ENCODE measurements around the gene HDAC11.

HDAC11 gene

DNA sequence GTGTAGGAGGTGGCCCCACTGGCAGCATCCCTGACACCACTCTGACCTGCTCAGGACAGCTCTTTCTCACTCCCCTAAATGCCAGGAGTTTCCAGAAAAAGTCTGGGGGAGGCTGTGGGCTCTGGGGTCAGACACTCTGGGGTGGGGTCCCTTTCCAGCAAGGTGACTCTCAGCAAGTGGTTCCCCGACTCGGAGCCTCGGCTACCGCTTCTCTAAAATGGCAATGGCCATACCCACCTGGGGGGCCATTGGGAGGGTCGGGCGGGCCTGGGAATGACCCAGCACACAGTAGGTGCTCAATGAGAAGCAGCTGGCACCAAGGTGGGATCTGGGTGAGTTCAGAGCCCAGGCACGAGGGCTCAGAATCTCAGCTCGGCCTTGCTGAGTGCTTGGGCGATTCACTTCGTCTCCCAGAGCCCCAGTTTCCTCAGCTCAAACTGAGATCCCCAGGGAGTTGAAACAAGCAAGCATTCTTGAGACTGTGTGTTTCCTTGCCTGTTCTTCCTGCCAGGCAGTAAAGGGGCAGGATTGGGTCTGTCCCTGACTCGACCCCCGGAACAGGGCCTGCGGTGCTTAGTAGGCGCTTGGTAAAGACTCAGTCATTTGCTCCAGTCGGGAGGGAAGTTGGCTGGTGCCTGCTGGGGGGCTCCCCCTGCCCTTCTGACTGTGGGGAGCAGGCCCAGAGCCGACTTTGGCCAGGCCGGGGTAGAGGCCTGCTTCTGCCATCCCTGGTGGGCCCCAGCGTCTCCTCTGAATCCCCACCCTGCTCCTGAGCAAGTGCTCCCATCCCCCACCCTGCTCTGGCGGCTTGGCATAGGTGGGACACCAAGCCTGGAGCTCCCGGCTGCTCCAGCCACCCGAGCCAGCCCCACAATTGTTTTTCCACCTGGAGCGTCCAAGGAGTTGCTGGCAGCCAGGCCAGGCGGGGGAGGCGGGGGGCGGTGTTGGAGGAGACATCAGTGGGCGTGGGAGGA lies 36.0 kb downstream of the HDAC11 start:
- Histone ChIP-seq H3K9ac (no peak overlapping the region), H3K27ac (no peak overlapping the region), H3K4me3 (ENCODE audit: low read depth, low read length) (no peak overlapping the region), H3K4me2 (ENCODE audit: low read length) (no peak overlapping the region), H3K79me2 (no peaks in the 10 kb centered on the region), H3K36me3 (ENCODE audit: control insufficient read depth, insufficient read depth, low read length) (no peaks in the 10 kb centered on the region), H3K9me3 (ENCODE audit: control insufficient read depth, low read length) (no peaks in the 10 kb centered on the region), H3K4me1 (no peaks in the 10 kb centered on the region), H2AFZ (no peak overlapping the region), H3K27me3 (ENCODE audit: control insufficient read depth, insufficient read depth, low read length) (no peaks in the 10 kb centered on the region)
- TF ChIP-seq, protein P1, sequence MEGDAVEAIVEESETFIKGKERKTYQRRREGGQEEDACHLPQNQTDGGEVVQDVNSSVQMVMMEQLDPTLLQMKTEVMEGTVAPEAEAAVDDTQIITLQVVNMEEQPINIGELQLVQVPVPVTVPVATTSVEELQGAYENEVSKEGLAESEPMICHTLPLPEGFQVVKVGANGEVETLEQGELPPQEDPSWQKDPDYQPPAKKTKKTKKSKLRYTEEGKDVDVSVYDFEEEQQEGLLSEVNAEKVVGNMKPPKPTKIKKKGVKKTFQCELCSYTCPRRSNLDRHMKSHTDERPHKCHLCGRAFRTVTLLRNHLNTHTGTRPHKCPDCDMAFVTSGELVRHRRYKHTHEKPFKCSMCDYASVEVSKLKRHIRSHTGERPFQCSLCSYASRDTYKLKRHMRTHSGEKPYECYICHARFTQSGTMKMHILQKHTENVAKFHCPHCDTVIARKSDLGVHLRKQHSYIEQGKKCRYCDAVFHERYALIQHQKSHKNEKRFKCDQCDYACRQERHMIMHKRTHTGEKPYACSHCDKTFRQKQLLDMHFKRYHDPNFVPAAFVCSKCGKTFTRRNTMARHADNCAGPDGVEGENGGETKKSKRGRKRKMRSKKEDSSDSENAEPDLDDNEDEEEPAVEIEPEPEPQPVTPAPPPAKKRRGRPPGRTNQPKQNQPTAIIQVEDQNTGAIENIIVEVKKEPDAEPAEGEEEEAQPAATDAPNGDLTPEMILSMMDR (IDR thresholded peaks at IDR 0.05) = no peak

DNA sequence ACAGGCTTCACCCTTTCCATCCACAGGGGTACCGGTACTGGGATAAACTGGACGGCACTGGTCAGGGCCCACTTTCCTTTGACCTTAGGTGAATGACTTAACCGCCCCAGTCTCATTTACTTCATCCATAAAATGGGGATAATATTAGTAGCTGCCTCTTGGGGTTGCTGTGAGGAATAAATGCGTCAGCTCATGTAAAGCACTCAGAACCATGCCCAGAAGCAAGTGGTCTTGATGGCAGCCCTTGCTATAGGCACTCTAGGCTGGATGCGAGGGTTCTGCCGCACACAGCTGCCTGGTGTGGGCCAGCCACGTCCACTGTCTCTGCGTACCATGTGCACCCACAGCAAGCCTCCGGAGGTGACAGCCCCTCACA lies 36.6 kb downstream of the HDAC11 start:
- H3K27me3 ChIP-seq (ENCODE audit: control insufficient read depth, insufficient read depth, low read length) = no peaks in the 10 kb centered on the region
- no peaks in the 10 kb centered on the region for H3K9me3 ChIP-seq (ENCODE audit: control insufficient read depth, low read length)
- H3K36me3 ChIP-seq (ENCODE audit: control insufficient read depth, insufficient read depth, low read length) = no peaks in the 10 kb centered on the region
- no peak overlapping the region for H3K9ac ChIP-seq
- no peaks in the 10 kb centered on the region for H3K4me1 ChIP-seq
- no peak overlapping the region for H3K4me3 ChIP-seq (ENCODE audit: low read depth, low read length)
- H3K79me2 ChIP-seq = no peaks in the 10 kb centered on the region
- no peak overlapping the region for H2AFZ ChIP-seq
- TF ChIP-seq, protein P1 (IDR thresholded peaks at IDR 0.05) = no peak
- no peak overlapping the region for H3K27ac ChIP-seq
- no peak overlapping the region for H3K4me2 ChIP-seq (ENCODE audit: low read length)

DNA sequence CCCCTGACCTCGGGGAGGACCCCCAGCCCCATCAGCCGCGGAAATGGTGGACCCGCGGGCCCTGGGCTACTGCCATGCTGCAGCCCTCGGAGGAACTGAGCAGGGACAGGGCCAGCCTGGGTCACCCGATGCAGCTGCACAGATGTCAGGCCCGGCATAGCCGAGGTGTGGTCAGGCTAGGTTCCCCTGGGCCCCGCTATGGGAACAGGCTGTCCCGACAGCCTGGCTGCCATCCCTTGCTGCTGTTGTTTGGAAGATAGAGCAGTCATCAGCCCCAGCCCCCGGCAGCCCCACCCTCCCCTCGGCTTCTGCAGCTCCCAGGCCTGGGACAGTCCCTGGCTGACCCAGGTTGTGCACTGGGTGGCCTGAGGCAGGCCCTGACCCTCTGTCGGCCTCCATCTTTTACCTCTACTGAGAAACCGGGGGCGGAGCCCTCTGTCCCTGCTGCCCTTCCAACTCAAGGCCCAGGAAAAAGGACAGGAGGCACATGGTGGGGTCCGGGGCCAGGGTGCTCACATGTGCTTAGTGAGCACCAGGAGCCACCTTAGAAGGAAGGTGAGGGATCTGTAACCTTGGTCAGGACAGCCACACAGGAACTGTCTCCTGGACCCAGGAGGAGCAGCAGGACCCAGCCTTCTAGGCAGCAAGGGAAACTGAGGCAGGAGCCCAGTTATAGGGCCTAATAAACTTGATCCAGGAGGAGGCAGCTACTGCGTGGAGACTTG lies 37.3 kb downstream of the HDAC11 start:
- no peak overlapping the region for H2AFZ ChIP-seq
- no peak overlapping the region for H3K4me3 ChIP-seq (ENCODE audit: low read depth, low read length)
- no peaks in the 10 kb centered on the region for H3K79me2 ChIP-seq
- no peaks in the 10 kb centered on the region for H3K27me3 ChIP-seq (ENCODE audit: control insufficient read depth, insufficient read depth, low read length)
- TF ChIP-seq, protein P1 (IDR thresholded peaks at IDR 0.05) = no peak
- H3K4me1 ChIP-seq = no peaks in the 10 kb centered on the region
- H3K27ac ChIP-seq = peak overlapping the region; percentile 19
- no peaks in the 10 kb centered on the region for H3K36me3 ChIP-seq (ENCODE audit: control insufficient read depth, insufficient read depth, low read length)
- no peaks in the 10 kb centered on the region for H3K9me3 ChIP-seq (ENCODE audit: control insufficient read depth, low read length)
- H3K9ac ChIP-seq = no peak overlapping the region
- H3K4me2 ChIP-seq (ENCODE audit: low read length) = no peak overlapping the region

DNA sequence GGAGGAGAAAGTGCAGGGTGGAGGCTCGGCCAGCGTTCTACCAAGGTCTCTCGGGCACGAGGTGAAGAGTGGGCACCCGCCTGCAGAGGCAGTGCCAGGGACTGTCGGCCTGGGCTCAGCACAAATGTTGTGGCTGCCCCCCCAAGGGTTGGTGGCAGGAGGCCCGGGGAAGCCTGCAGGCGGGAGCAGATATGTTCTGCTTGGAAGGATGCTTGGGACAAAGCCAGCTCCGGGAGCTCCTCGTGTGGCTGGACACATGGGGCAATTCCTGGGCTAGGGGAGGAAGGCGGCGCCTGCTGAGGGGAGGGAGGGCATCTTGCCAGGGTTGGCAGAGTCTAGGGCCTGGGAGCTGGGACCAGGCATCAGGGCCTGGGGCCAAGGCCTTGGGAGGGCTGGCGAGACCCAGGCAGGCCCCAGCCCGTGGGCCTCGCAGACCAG lies 38.4 kb downstream of the HDAC11 start:
- H3K36me3 ChIP-seq (ENCODE audit: control insufficient read depth, insufficient read depth, low read length) = no peaks in the 10 kb centered on the region
- no peak overlapping the region for H3K4me3 ChIP-seq (ENCODE audit: low read depth, low read length)
- no peaks in the 10 kb centered on the region for H3K9me3 ChIP-seq (ENCODE audit: control insufficient read depth, low read length)
- no peaks in the 10 kb centered on the region for H3K79me2 ChIP-seq
- no peak overlapping the region for H3K9ac ChIP-seq
- no peak overlapping the region for H3K4me2 ChIP-seq (ENCODE audit: low read length)
- no peaks in the 10 kb centered on the region for H3K27me3 ChIP-seq (ENCODE audit: control insufficient read depth, insufficient read depth, low read length)
- no peaks in the 10 kb centered on the region for H3K4me1 ChIP-seq
- no peak overlapping the region for H3K27ac ChIP-seq
- TF ChIP-seq, protein P1 (IDR thresholded peaks at IDR 0.05) = no peak
- no peak overlapping the region for H2AFZ ChIP-seq
